Neural cell (in vitro differentiated cells): ENCODE results near the gene GAP43.
A peak's percentile ranks its signal among the peaks of the same experiment; 100 is the strongest.

Experiments used
- CTCF ChIP-seq: fragments of 450-650 bp; IDR thresholded peaks from 2 replicates; pipeline ENCODE4 v1.5.1; 2014; ENCODE audit warnings: antibody characterized with exemption, mild to moderate bottlenecking, moderate library complexity; ENCODE audit not compliant: poor library complexity, severe bottlenecking
- EP300 ChIP-seq: fragments of 450-650 bp; conservative IDR thresholded peaks from 2 replicates; pipeline ENCODE4 v1.6.1; 2014; ENCODE audit warnings: antibody characterized with exemption, mild to moderate bottlenecking, moderate library complexity; ENCODE audit not compliant: poor library complexity, severe bottlenecking
- EZH2 ChIP-seq: fragments of 200-600, 300-800 bp; shearing (Covaris generic), sonication (generic); IDR thresholded peaks from 2 replicates; pipeline ENCODE4 v1.6.1; 2014; ENCODE audit warnings: antibody characterized with exemption, low read length, borderline replicate concordance, mild to moderate bottlenecking; ENCODE audit not compliant: insufficient read depth, poor library complexity, severe bottlenecking
- POLR2AphosphoS5 ChIP-seq: IDR thresholded peaks from 2 replicates; pipeline ENCODE4 v1.6.1; 2012
- REST ChIP-seq: IDR thresholded peaks from 2 replicates; pipeline ENCODE4 v1.6.1; 2012; ENCODE audit warnings: borderline replicate concordance
- TAF1 ChIP-seq: IDR thresholded peaks from 2 replicates; pipeline ENCODE4 v1.6.1; 2012; ENCODE audit warnings: low read depth

GRCh38 chr3:115658337-115659181, 35.2 kb downstream of the GAP43 start:
- TF ChIP-seq EZH2, result no peak
- peak; percentile 69 for TF ChIP-seq POLR2AphosphoS5
- TF ChIP-seq EP300, result peak; percentile 77
- TF ChIP-seq TAF1, result no peak
- peak; percentile 34 for TF ChIP-seq CTCF
- peak; percentile 41 for TF ChIP-seq REST
